GM19468 (cell line): ENCODE results near the gene DESI2.

Source experiments
- ATAC-seq: cut with Tn5 transposase; IDR thresholded peaks from one replicate; pipeline ENCODE4 v1.9.1; 2021; ENCODE audit warnings: mild to moderate bottlenecking, moderate library complexity, moderate number of reproducible peaks; ENCODE audit not compliant: unreplicated experiment; ENCODE audit errors: extremely low read depth

The DESI2 gene

DNA sequence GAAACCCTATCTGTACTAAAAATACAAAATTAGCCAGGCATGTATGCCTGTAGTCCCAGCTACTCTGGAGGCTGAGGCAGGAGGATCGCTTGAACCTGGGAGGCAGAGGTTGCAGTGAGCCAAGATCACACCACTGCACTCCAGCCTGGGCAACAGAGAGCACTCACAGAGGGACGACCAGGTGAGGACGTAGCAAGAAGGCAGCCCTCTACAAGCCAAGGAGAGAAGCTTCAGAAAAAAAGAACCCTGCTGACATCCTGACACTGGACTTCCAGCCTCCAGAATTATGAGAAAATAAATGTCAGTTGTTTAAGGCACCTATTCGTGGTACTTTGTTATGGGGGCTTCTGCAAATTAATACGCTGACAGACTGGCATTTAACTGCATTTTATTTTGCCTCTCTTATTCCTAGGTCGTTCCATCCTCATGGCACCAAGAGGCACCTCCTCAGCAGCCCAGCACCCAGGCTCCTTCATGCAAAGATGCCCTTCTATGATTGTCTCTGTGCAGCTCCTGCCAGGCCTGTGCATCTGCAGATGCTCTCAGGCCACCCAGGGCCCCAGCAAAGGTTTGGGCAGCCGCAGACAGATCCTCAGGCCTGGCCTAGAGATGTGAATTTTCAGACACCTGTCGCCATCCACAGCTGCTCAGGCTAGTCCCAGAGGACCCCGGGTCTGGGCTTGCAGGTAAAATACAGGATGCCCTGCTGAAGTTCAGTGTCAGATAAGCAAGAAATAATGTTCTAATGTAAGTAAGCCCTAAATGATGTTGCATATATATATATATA, 96.5 kb downstream of the DESI2 start:
- ATAC-seq = no peak

DNA sequence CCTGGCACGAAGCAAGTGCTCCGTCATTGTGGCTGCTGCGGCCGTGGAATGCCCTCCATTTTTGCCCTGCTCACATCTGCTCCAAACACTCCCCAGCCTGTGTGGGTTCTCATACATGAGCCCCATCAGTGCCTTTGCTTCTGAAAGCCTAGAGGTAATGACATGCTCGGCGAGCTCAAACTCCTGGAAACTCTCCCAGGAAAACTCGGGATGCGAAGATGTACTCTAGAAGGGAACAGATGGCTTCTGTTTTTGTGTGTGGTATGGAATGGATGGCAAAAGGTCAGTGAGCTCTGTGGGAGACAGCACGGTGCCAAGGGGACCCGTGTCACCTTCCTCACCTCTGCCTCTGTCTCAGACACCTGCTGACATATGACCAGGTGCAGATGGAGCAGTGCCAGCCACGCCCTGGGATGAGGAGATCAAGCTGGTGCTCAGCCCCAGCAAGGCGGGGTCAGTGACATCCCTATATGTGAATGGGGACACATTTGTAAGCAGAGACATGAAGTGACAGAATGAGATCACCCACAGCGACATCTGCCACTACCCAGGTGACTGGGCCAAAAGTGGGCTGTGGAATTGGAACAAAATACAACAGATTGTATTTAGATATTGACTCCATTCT, 98.5 kb downstream of the DESI2 start:
- ATAC-seq = no peak

DNA sequence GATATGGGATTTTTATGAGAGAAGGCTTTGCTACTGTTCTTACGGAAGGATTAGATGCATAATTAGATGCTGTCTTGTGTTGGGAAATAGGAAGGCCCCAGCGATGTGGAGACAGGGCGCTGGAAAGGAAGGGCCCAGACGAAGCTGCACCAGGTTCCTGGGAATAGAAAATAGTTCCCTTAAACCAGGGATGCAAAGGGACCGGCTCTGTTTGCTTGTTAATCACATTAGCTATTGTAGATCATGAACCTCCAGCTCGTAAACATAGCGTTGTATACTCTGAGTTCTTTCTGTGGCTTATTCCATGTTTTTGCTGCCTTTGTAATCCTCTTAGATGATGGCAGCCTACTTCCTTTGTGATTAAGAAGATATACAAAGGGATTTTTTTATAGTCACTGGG, 102.7 kb downstream of the DESI2 start:
- no peak for ATAC-seq

DNA sequence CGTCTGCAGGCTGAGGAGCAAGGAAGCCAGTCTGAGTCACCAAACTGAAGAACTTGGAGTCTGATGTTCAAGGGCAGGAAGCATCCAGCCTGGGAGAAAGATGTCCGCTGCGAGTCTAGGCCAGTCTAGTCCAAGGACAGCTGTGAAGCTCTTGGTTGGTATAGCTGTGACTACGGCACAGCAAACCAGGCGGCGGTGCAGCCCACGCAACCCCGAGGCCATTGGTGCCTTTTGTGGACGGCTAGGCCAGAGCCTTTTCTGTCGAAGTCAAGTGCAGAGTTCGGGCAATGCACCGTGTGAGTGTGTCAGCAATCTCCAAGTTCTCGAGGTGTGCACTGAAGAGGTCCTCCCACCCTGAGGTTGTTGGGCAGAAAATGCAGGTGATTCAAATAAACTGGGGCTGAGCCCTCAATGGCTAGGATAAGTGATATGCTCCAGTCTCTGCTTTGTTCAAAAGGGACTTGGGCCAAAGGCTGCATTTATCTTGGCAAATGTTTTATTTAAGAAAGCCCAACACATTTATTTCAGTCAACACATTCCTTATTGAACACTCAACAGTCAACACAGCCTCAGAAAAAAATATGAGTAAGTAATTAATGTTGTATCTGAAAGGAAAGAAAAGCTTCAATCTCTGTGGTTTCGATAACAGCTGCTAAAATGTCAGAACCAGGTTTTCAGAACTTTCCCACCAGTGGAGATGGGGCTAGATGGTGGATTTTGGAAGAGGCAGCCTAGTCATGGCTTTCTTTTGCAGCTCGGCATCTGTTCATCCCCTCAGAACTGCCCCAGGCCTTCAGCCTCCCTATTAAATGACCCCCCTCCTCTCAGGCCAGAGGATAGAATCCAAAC, 104.4 kb downstream of the DESI2 start:
- ATAC-seq = no peak
